Tibial nerve (tissue), 4 donors: Measurements from ENCODE around the gene PSMC1.

Experiments
- EP300 ChIP-seq, 2 donors: sonication (generic); formaldehyde crosslinking; IDR thresholded peaks; one replicate each; pipeline ENCODE4 v1.6.1; 2017; ENCODE audit warnings: antibody characterized with exemption in 2 of 2, mild to moderate bottlenecking in 1 of 2
- POLR2A ChIP-seq, 2 donors: fragments of 450-650 bp; IDR thresholded peaks; one replicate each; pipeline ENCODE4 v1.6.1; 2017; ENCODE audit warnings: antibody characterized with exemption in 2 of 2, mild to moderate bottlenecking in 2 of 2, moderate library complexity in 2 of 2
- TF ChIP-seq, protein P1 (sequence below), 5 experiments: fragments of 200-600 bp in 3 of 5; fragments of 450-650 bp in 2 of 5; sonication (generic) in 3 of 5; IDR thresholded peaks; one replicate each; pipeline ENCODE4 v1.5.1; 2016 to 2019; ENCODE audit warnings: antibody characterized with exemption in 5 of 5, mild to moderate bottlenecking in 3 of 5, moderate library complexity in 2 of 5

DNA sequence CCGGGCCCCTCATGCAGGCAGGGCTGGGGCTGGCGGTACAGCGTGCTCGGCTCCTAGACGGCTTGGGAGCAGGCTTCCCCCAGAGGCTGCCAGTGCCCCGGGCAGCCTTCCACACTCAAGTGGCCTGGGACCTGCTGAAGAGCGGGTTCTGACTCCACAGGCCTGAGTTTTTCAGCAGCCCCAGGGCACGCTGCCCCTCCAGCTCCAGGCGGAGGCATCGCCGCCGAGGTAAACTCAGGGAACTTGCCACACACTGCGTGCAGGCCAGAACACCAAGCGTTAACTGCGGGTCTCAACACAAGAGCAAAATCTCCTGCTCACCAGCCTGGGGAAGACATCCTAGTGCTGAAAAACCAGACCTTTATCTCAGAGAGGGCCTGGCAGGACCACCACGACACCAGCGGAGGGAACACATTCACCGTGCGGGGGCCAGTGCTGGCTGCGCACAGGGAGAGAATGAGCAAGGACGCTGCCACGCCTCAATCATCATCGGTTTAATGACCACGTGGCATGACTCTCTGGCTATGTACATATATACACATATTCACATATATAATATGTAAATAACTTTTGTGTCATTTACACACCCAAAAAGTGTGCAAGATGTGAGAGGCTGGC lies 21.3 kb downstream of the PSMC1 start:
- TF ChIP-seq POLR2A (IDR thresholded peaks at IDR 0.05) (no peak), EP300 (IDR thresholded peaks at IDR 0.05) (no peak)
- TF ChIP-seq, protein P1, sequence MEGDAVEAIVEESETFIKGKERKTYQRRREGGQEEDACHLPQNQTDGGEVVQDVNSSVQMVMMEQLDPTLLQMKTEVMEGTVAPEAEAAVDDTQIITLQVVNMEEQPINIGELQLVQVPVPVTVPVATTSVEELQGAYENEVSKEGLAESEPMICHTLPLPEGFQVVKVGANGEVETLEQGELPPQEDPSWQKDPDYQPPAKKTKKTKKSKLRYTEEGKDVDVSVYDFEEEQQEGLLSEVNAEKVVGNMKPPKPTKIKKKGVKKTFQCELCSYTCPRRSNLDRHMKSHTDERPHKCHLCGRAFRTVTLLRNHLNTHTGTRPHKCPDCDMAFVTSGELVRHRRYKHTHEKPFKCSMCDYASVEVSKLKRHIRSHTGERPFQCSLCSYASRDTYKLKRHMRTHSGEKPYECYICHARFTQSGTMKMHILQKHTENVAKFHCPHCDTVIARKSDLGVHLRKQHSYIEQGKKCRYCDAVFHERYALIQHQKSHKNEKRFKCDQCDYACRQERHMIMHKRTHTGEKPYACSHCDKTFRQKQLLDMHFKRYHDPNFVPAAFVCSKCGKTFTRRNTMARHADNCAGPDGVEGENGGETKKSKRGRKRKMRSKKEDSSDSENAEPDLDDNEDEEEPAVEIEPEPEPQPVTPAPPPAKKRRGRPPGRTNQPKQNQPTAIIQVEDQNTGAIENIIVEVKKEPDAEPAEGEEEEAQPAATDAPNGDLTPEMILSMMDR (IDR thresholded peaks at IDR 0.05): no peak
